ENCODE results near the gene SMG7. TPM values are rescaled to one million over a fixed set of nuclear protein-coding genes. Genes with fewer than 3 reads are reported as not detected.
A peak's percentile ranks its signal among the peaks of the same experiment; 100 is the strongest.

The SMG7 gene
- total RNA-seq, 3 donors from 2014 or later (not counting 1 experiment from before 2014, with no cell fraction given) = 56.5 to 78.5 (median 75.6) TPM

DNA sequence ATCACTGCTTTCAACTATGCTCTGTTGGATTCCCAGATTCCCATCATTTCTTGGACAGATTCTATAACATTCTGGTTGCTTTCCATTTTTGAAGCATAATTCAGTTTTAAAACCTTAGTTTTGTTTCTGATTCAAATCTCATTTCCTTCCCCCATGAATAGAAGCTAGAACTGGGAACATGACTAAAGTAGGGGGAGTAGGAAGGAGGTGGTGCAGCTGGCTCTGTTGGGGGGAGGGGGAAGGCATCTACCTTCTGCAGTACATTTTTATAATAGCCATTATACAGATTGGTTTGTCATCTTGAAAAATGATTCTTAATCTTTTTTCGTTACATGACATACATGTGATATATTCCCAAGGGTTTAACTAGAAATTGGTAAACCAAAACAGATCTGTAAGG lies 48.1 kb downstream of the SMG7 start:
- intact Hi-C loops (cut with micrococcal nuclease) = no loop called here
- no peaks in the 10 kb centered on the region for H3K9me3 ChIP-seq (ENCODE audit: control insufficient read depth, insufficient read depth, low read length)
- DNase-seq = no peak
- no peaks in the 10 kb centered on the region for H3K9me3 Mint-ChIP-seq
- TF ChIP-seq CTCF (IDR thresholded peaks at IDR 0.05) = no peak
- H3K36me3 ChIP-seq (ENCODE audit: control insufficient read depth, insufficient read depth, low read length) = peaks cover 52% of the 10 kb centered on the region
- H3K4me1 ChIP-seq (ENCODE audit: control insufficient read depth, insufficient read depth, low read length) = no peaks in the 10 kb centered on the region
- no peak overlapping the region for H3K4me3 Mint-ChIP-seq
- WGBS (ENCODE audit: insufficient coverage) = no CpG with 5 or more reads among the region's 1 CpG
- peak overlapping the region; percentile 19 to 50 for H3K27ac Mint-ChIP-seq
- peaks cover 6% of the 10 kb centered on the region for H3K36me3 Mint-ChIP-seq
- H3K4me3 ChIP-seq (ENCODE audit: low read length) = no peak overlapping the region
- H3K27ac ChIP-seq (ENCODE audit: low read length) = no peak overlapping the region
- no peak for ATAC-seq
- no peaks in the 10 kb centered on the region for H3K27me3 ChIP-seq (ENCODE audit: control insufficient read depth, insufficient read depth, low read length)
- peaks cover 5 to 11% of the 10 kb centered on the region in 2 donors for H3K4me1 Mint-ChIP-seq
- no peaks in the 10 kb centered on the region for H3K27me3 Mint-ChIP-seq (ENCODE audit: low read depth in 2 of 2)

DNA sequence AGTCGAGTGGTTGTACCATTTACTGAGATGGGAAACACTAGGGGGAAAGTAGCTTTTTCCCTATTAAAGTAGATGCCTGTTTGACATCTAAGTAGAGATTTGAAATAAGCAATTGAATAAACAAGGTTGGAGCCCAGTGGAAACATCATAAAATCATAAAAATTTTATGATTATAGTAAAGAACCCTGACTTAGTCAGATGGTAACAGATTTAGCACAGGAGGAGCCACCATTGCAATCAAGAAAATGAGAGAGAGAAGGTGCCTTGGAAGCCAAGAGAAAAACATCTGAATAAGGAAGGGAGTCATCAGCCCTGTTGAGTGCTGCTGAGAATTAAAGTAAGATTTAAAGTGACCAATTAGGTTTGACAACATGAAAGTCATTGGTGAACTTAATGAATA lies 49.8 kb downstream of the SMG7 start:
- intact Hi-C loops (cut with micrococcal nuclease) = no loop called here
- Mint-ChIP-seq H3K9me3 (no peaks in the 10 kb centered on the region), H3K27ac (peak overlapping the region; percentile 15 to 24), H3K4me3 (no peak overlapping the region), H3K4me1 (peaks cover 5 to 6% of the 10 kb centered on the region in 2 donors), H3K27me3 (ENCODE audit: low read depth in 2 of 2) (no peaks in the 10 kb centered on the region), H3K36me3 (peaks cover 6% of the 10 kb centered on the region)
- TF ChIP-seq CTCF (IDR thresholded peaks at IDR 0.05) = no peak
- DNase-seq (no peak), ATAC-seq (no peak)
- Histone ChIP-seq H3K36me3 (ENCODE audit: control insufficient read depth, insufficient read depth, low read length) (peaks cover 49% of the 10 kb centered on the region), H3K9me3 (ENCODE audit: control insufficient read depth, insufficient read depth, low read length) (no peaks in the 10 kb centered on the region), H3K27me3 (ENCODE audit: control insufficient read depth, insufficient read depth, low read length) (no peaks in the 10 kb centered on the region), H3K4me3 (ENCODE audit: low read length) (no peak overlapping the region), H3K27ac (ENCODE audit: low read length) (no peak overlapping the region), H3K4me1 (ENCODE audit: control insufficient read depth, insufficient read depth, low read length) (no peaks in the 10 kb centered on the region)
- WGBS (ENCODE audit: insufficient coverage) = 100% methylated on average over 1 of the region's 1 CpG

GRCh38 chr1:183528577-183528976 lies 56.3 kb downstream of the SMG7 start:
- no peaks in the 10 kb centered on the region for H3K27me3 Mint-ChIP-seq (ENCODE audit: low read depth in 2 of 2)
- no peak overlapping the region for H3K4me3 Mint-ChIP-seq
- H3K9me3 ChIP-seq (ENCODE audit: control insufficient read depth, insufficient read depth, low read length) = no peaks in the 10 kb centered on the region
- no peaks in the 10 kb centered on the region for H3K9me3 Mint-ChIP-seq
- H3K36me3 Mint-ChIP-seq = peaks cover 11% of the 10 kb centered on the region
- H3K36me3 ChIP-seq (ENCODE audit: control insufficient read depth, insufficient read depth, low read length) = peaks cover 75% of the 10 kb centered on the region
- H3K4me3 ChIP-seq (ENCODE audit: low read length) = no peak overlapping the region
- no peaks in the 10 kb centered on the region for H3K4me1 ChIP-seq (ENCODE audit: control insufficient read depth, insufficient read depth, low read length)
- no peak overlapping the region for H3K27ac ChIP-seq (ENCODE audit: low read length)
- intact Hi-C loops (cut with micrococcal nuclease) = no loop called here
- H3K4me1 Mint-ChIP-seq = no peaks in the 10 kb centered on the region
- H3K27ac Mint-ChIP-seq = no peak overlapping the region
- H3K27me3 ChIP-seq (ENCODE audit: control insufficient read depth, insufficient read depth, low read length) = no peaks in the 10 kb centered on the region
- 100% methylated on average over 3 of the region's 3 CpGs for WGBS (ENCODE audit: insufficient coverage)
- no peak for ATAC-seq
- no peak for TF ChIP-seq CTCF (IDR thresholded peaks at IDR 0.05)
- DNase-seq = no peak

- H3K4me1 Mint-ChIP-seq = no peaks in the 10 kb centered on the region
- Histone ChIP-seq H3K27me3 (ENCODE audit: control insufficient read depth, insufficient read depth, low read length) (no peaks in the 10 kb centered on the region), H3K4me3 (ENCODE audit: low read length) (no peak overlapping the region), H3K9me3 (ENCODE audit: control insufficient read depth, insufficient read depth, low read length) (no peaks in the 10 kb centered on the region), H3K4me1 (ENCODE audit: control insufficient read depth, insufficient read depth, low read length) (no peaks in the 10 kb centered on the region), H3K36me3 (ENCODE audit: control insufficient read depth, insufficient read depth, low read length) (peaks cover 82% of the 10 kb centered on the region), H3K27ac (ENCODE audit: low read length) (no peak overlapping the region)
- TF ChIP-seq CTCF (IDR thresholded peaks at IDR 0.05) = no peak
- H3K9me3 Mint-ChIP-seq = no peaks in the 10 kb centered on the region
- intact Hi-C loops (cut with micrococcal nuclease) = no loop called here
- WGBS (ENCODE audit: insufficient coverage) = 100% methylated on average over 3 of the region's 3 CpGs
- H3K27ac Mint-ChIP-seq = peak overlapping the region in 1 of 2 donors; percentile 9
- DNase-seq (no peak), ATAC-seq (no peak)
- H3K4me3 Mint-ChIP-seq = no peak overlapping the region
- H3K27me3 Mint-ChIP-seq (ENCODE audit: low read depth in 2 of 2) = no peaks in the 10 kb centered on the region
- peaks cover 40% of the 10 kb centered on the region for H3K36me3 Mint-ChIP-seq
Measured at GRCh38 chr1:183533617-183534174, 61.4 kb downstream of the SMG7 start.
